Measurements from ENCODE around the gene MFGE8. TPM values are rescaled to one million over a fixed set of nuclear protein-coding genes. Genes with fewer than 3 reads are reported as not detected.
"Not testable (repeated sequence)": the region's sequence is repeated elsewhere in the genome, so short reads cannot be mapped to it uniquely, and the experiment has no call there.

MFGE8 gene
- polyA plus RNA-seq, 1 donor from 2014 or later = 1.1 TPM

DNA sequence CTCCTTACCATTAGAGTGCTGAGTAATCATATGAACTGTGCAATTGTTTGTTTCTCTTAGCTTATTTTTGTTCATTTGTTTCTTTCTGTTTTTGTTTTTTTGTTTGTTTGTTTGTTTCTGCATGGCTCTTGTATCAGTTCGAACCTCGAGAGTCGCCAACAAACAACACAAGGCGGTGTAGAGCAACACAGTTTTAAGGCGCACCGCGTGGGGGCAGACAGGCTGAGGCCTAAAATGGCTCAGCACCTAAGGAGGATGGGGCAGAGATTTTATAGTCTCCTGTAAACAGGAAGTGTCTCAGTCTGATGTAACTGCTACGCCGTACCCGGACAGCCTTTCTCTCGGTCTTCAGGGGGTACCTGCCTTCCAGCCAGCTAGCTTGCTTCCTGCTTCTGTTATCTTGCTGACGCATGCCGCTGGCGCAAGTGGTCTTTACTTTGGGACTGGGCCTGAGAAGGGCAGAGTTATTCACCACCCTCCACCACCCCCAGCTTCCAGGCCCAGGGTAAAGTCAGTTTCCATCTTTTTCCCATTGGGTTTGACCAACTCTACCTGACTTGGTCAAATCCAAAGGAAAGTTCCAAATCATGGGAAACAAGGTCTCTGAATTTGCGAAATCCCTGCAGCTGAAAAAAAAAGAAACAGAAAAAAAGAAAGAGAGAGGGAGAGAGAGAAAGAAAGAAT lies 25.8 kb upstream of the MFGE8 start:
- no peaks in the 10 kb centered on the region for H3K9me2 ChIP-seq (ENCODE audit: insufficient read depth, low read length)
- no peak overlapping the region for H2AFZ ChIP-seq (ENCODE audit: low read depth, low read length)
- no peak overlapping the region for H3K4me3 ChIP-seq (ENCODE audit: low read length)
- H3F3A ChIP-seq (ENCODE audit: insufficient read depth, low read length, poor library complexity, severe bottlenecking) = no peaks in the 10 kb centered on the region
- H3K4me2 ChIP-seq (ENCODE audit: low read length) = no peak overlapping the region
- TF ChIP-seq EP300 (conservative IDR thresholded peaks at IDR 0.05; ENCODE audit: poor library complexity, severe bottlenecking) (no peak), SMC3 (conservative IDR thresholded peaks at IDR 0.05; ENCODE audit: poor library complexity) (no peak), TAF1 (IDR thresholded peaks at IDR 0.05; ENCODE audit: low read depth) (no peak), MXI1 (conservative IDR thresholded peaks at IDR 0.05; ENCODE audit: poor library complexity, severe bottlenecking) (no peak), RAD21 (conservative IDR thresholded peaks at IDR 0.05) (no peak), POLR2AphosphoS5 (IDR thresholded peaks at IDR 0.05) (no peak), EZH2 (IDR thresholded peaks at IDR 0.05; ENCODE audit: borderline replicate concordance, insufficient read depth, low read length, poor library complexity, severe bottlenecking) (no peak)
- TF ChIP-seq, protein P1, sequence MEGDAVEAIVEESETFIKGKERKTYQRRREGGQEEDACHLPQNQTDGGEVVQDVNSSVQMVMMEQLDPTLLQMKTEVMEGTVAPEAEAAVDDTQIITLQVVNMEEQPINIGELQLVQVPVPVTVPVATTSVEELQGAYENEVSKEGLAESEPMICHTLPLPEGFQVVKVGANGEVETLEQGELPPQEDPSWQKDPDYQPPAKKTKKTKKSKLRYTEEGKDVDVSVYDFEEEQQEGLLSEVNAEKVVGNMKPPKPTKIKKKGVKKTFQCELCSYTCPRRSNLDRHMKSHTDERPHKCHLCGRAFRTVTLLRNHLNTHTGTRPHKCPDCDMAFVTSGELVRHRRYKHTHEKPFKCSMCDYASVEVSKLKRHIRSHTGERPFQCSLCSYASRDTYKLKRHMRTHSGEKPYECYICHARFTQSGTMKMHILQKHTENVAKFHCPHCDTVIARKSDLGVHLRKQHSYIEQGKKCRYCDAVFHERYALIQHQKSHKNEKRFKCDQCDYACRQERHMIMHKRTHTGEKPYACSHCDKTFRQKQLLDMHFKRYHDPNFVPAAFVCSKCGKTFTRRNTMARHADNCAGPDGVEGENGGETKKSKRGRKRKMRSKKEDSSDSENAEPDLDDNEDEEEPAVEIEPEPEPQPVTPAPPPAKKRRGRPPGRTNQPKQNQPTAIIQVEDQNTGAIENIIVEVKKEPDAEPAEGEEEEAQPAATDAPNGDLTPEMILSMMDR (IDR thresholded peaks at IDR 0.05; ENCODE audit: poor library complexity, severe bottlenecking) = no peak
- TF ChIP-seq, protein P2, sequence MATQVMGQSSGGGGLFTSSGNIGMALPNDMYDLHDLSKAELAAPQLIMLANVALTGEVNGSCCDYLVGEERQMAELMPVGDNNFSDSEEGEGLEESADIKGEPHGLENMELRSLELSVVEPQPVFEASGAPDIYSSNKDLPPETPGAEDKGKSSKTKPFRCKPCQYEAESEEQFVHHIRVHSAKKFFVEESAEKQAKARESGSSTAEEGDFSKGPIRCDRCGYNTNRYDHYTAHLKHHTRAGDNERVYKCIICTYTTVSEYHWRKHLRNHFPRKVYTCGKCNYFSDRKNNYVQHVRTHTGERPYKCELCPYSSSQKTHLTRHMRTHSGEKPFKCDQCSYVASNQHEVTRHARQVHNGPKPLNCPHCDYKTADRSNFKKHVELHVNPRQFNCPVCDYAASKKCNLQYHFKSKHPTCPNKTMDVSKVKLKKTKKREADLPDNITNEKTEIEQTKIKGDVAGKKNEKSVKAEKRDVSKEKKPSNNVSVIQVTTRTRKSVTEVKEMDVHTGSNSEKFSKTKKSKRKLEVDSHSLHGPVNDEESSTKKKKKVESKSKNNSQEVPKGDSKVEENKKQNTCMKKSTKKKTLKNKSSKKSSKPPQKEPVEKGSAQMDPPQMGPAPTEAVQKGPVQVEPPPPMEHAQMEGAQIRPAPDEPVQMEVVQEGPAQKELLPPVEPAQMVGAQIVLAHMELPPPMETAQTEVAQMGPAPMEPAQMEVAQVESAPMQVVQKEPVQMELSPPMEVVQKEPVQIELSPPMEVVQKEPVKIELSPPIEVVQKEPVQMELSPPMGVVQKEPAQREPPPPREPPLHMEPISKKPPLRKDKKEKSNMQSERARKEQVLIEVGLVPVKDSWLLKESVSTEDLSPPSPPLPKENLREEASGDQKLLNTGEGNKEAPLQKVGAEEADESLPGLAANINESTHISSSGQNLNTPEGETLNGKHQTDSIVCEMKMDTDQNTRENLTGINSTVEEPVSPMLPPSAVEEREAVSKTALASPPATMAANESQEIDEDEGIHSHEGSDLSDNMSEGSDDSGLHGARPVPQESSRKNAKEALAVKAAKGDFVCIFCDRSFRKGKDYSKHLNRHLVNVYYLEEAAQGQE (IDR thresholded peaks at IDR 0.05; ENCODE audit: borderline replicate concordance) = no peak
- H3K27ac ChIP-seq (ENCODE audit: low read length) = no peak overlapping the region
- no peaks in the 10 kb centered on the region for H3K27me3 ChIP-seq (ENCODE audit: insufficient read depth, low read depth, low read length)
- no peaks in the 10 kb centered on the region for H3K9me3 ChIP-seq (ENCODE audit: low read length)
- no peaks in the 10 kb centered on the region for H3K79me2 ChIP-seq (replicated peaks; ENCODE audit: insufficient read depth, low read length)
- H4K20me1 ChIP-seq (ENCODE audit: insufficient read depth) = no peaks in the 10 kb centered on the region
- no peaks in the 10 kb centered on the region for H3K36me3 ChIP-seq (ENCODE audit: insufficient read depth, low read length)
- no peak overlapping the region for H3K9ac ChIP-seq (ENCODE audit: low read length)

DNA sequence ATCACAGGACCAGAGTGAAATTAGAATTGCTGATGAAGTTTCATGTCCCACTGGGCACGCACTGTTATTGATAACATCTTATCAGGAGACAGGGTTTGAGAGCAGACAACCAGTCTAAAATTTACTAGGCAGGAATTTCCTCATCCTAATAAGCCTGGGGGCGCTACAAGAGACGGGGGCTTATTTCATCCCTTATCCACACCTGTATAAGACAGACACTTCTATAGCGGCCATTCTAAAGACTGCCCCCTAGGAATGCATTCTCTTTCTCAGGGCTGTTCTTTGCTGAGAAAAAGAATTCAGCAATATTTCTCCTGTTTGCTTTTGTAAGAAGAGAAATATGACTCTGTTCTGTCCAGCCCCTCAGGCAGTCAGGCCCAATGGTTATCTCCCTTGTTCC lies 21.3 kb upstream of the MFGE8 start:
- not testable (repeated sequence) for H2AFZ ChIP-seq (ENCODE audit: low read depth, low read length); H3K27ac ChIP-seq (ENCODE audit: low read length); H3K36me3 ChIP-seq (ENCODE audit: insufficient read depth, low read length); H3K79me2 ChIP-seq (replicated peaks; ENCODE audit: insufficient read depth, low read length); H3F3A ChIP-seq (ENCODE audit: insufficient read depth, low read length, poor library complexity, severe bottlenecking); H4K20me1 ChIP-seq (ENCODE audit: insufficient read depth); H3K9me3 ChIP-seq (ENCODE audit: low read length); H3K4me3 ChIP-seq (ENCODE audit: low read length); H3K9me2 ChIP-seq (ENCODE audit: insufficient read depth, low read length); H3K4me2 ChIP-seq (ENCODE audit: low read length); H3K27me3 ChIP-seq (ENCODE audit: insufficient read depth, low read depth, low read length); H3K9ac ChIP-seq (ENCODE audit: low read length)
